Heart left ventricle (tissue), 13 donors: ENCODE data around the gene CEP89.

Experiments used
- CTCF ChIP-seq, 12 donors: fragments of 200-600 bp; sonication (generic) in 4 of 12; IDR thresholded peaks; one replicate each; pipeline versions ENCODE4 v1.5.0 to v1.8.0; 2018 to 2022; ENCODE audit warnings: antibody characterized with exemption in 12 of 12, mild to moderate bottlenecking in 5 of 12
- POLR2A ChIP-seq, 2 donors: fragments of 450-650 bp; IDR thresholded peaks; one replicate each; pipeline ENCODE4 v1.6.1; 2017; ENCODE audit warnings: antibody characterized with exemption in 2 of 2, mild to moderate bottlenecking in 2 of 2, moderate library complexity in 2 of 2
- donor health status: ischemic (EF 13 %, LVEDD 7.1; RV severe dilation, severe dysfunction).
- donor health status: DM: no; HTN: yes; CAD: no.
- donor health status: DM: no; HTN: no; CAD: no.
- donor health status: ischemic (EF 25% LVEDD 6.9; RV normal size, moderate dysfunction).
- donor health status: ischemic (EF 25% LVEDD 5.7; RV mildly dilated, moderate dysfunction).
- donor health status: ischemic (EF 35%, LVEDD 5.7; RV mildly dilated, moderate dysfunction).
- donor health status: nonischemic (EF 11% LVEDD 7.7; RV severe dilation, severe dysfunction).
- donor health status: DM: yes; HTN: yes; CAD: no.
- donor health status: PGD.
- donor health status: ischemic (EF 29% LVEDD 5.4; RV normal size, mild dysfunction).
- donor health status: nonischemic (EF 23%, LVEDD 6.1; RV moderate dilation, normal function).

GRCh38 chr19:32879741-32880140, 92.0 kb downstream of the CEP89 start:
- TF ChIP-seq CTCF (IDR thresholded peaks at IDR 0.05) (no peak), POLR2A (IDR thresholded peaks at IDR 0.05) (no peak)
